Fibroblast of peridontal ligament (primary cell): ENCODE data around the gene CCDC6.
A peak's percentile ranks its signal among the peaks of the same experiment; 100 is the strongest.
"Not testable (repeated sequence)": the region's sequence is repeated elsewhere in the genome, so short reads cannot be mapped to it uniquely, and the experiment has no call there.

Experiments
- DNase-seq: peaks from one replicate; pipeline ENCODE4 v3.0.0-alpha.2; 2010; ENCODE audit errors: extremely low read depth

The CCDC6 gene

GRCh38 chr10:59906417-59907202 is at the start of gene CCDC6:
CCDC6 (minus strand) TSS chr10:59906556; CDS start chr10:59906424, 132 bp downstream.
- peak; percentile 87 for DNase-seq

- DNase-seq, result peak; percentile 3
Measured at GRCh38 chr10:59954296-59954695, 47.9 kb upstream of the CCDC6 start.

- DNase-seq, result not testable (repeated sequence)
Measured at GRCh38 chr10:59953711-59954110, 47.4 kb upstream of the CCDC6 start.

- no peak for DNase-seq
Measured at GRCh38 chr10:59950105-59950504, 43.7 kb upstream of the CCDC6 start.

GRCh38 chr10:59949608-59950007 is 43.3 kb upstream of the CCDC6 start:
- DNase-seq, result no peak

- no peak for DNase-seq
Measured at GRCh38 chr10:59945991-59946390, 39.6 kb upstream of the CCDC6 start.

GRCh38 chr10:59945590-59945989 is 39.2 kb upstream of the CCDC6 start:
- no peak for DNase-seq

- DNase-seq, result no peak
Measured at GRCh38 chr10:59944339-59944935, 38.1 kb upstream of the CCDC6 start.

- no peak for DNase-seq
Measured at GRCh38 chr10:59942556-59942955, 36.2 kb upstream of the CCDC6 start.

GRCh38 chr10:59937720-59938119 is 31.4 kb upstream of the CCDC6 start:
- DNase-seq, result no peak

- DNase-seq, result no peak
Measured at GRCh38 chr10:59934701-59935100, 28.3 kb upstream of the CCDC6 start.

- DNase-seq, result not testable (repeated sequence)
Measured at GRCh38 chr10:59930788-59931521, 24.6 kb upstream of the CCDC6 start.

- DNase-seq, result no peak
Measured at GRCh38 chr10:59926086-59926485, 19.7 kb upstream of the CCDC6 start.

- DNase-seq, result no peak
Measured at GRCh38 chr10:59922907-59923306, 16.6 kb upstream of the CCDC6 start.

- no peak for DNase-seq
Measured at GRCh38 chr10:59917922-59918321, 11.6 kb upstream of the CCDC6 start.

- no peak for DNase-seq
Measured at GRCh38 chr10:59913547-59914237, 7.3 kb upstream of the CCDC6 start.

GRCh38 chr10:59910867-59911266 is 4.5 kb upstream of the CCDC6 start:
- no peak for DNase-seq

GRCh38 chr10:59909815-59910214 is 3.5 kb upstream of the CCDC6 start:
- DNase-seq, result no peak

GRCh38 chr10:59908808-59909143 is 2.4 kb upstream of the CCDC6 start:
- DNase-seq, result no peak

- peak; percentile 89 for DNase-seq
Measured at GRCh38 chr10:59907918-59908807, 1.8 kb upstream of the CCDC6 start.

GRCh38 chr10:59907537-59907917 is 1.2 kb upstream of the CCDC6 start:
- no peak for DNase-seq
